K562 (cell line): ENCODE measurements around the gene KCNQ5. TPM values are rescaled to one million over a fixed set of nuclear protein-coding genes. Genes with fewer than 3 reads are reported as not detected.

ENCODE experiments used
- ATAC-seq: fragments of 200-7000 bp; cut with Tn5 transposase; 3 replicates; pipeline ENCODE4 v1.9.1; 2020; ENCODE audit warnings: moderate library complexity
- BruUV-seq: library from RNA; stranded (reverse); fragments of 400-500 nt; replicated peaks from 2 replicates; lab custom pipeline; 2021; lab: Mats Ljungman, UMichigan
- CTCF ChIA-PET: fragments of 300-600 bp; formaldehyde crosslinking; extraction: SDS; loops from one replicate; lab custom pipeline; 2021; ENCODE audit warnings: low intra/inter-chr PET ratio; lab: Yijun Ruan, JAX
- POLR2A ChIA-PET: fragments of 300-600, 350-650 bp; sonication (Branson Sonifier 250); formaldehyde crosslinking; extraction: SDS; loops from one replicate; lab custom pipeline; 2021; ENCODE audit warnings: antibody characterized with exemption, inconsistent platforms; lab: Yijun Ruan, JAX
- DNase-seq, 4 experiments: peaks; one replicate each; pipeline versions ENCODE4 v3.0.0 to v3.0.0-alpha.2; 2011 to 2018; ENCODE audit warnings: low spot score in 3 of 4, mixed read lengths in 3 of 4; ENCODE audit errors: extremely low read depth in 1 of 4
- FAIRE-seq: peaks from 2 replicates; lab custom pipeline; 2011; peaks lifted over from hg19 to GRCh38; lab: Jason Lieb, UNC
- H2AFZ ChIP-seq: 2 replicates; pipeline ENCODE4 v1.6.0; 2011; ENCODE audit warnings: low read depth, low read length, control low read depth, inconsistent platforms
- H3K27ac ChIP-seq: fragments of 200-600 bp; 3 replicates; pipeline ENCODE4 v1.8.0; 2011; ENCODE audit warnings: low read depth, mild to moderate bottlenecking, control low read depth, inconsistent platforms, low read length, moderate library complexity, mixed read lengths; ENCODE audit errors: extremely low read depth
- H3K27me3 ChIP-seq, 2 experiments: fragments of 300-600 bp in 1 of 2; 2 replicates in 1 of 2; 3 replicates in 1 of 2; pipeline versions ENCODE4 v1.6.0 to v1.8.0; 2011; ENCODE audit warnings: inconsistent platforms in 2 of 2, low read length in 2 of 2, mild to moderate bottlenecking in 1 of 2, mixed read lengths in 1 of 2, moderate library complexity in 1 of 2; ENCODE audit not compliant: control insufficient read depth in 2 of 2, insufficient read depth in 2 of 2
- H3K36me3 ChIP-seq: fragments of 300-600 bp; 3 replicates; pipeline ENCODE4 v1.8.0; 2011; ENCODE audit warnings: mild to moderate bottlenecking, low read length, inconsistent platforms; ENCODE audit not compliant: control insufficient read depth, insufficient read depth
- H3K4me1 ChIP-seq, 2 experiments: fragments of 200-600 bp in 1 of 2; replicated peaks in 1 of 2; 2 replicates in 1 of 2; 3 replicates in 1 of 2; pipeline versions ENCODE4 v1.5.1 to v1.8.0; 2011; ENCODE audit warnings: inconsistent platforms in 2 of 2, low read length in 2 of 2, mild to moderate bottlenecking in 1 of 2, mixed read lengths in 1 of 2, moderate library complexity in 1 of 2; ENCODE audit not compliant: control insufficient read depth in 2 of 2, insufficient read depth in 2 of 2
- H3K4me2 ChIP-seq: 2 replicates; pipeline ENCODE4 v1.6.1; 2011; ENCODE audit warnings: low read length, control low read depth, inconsistent platforms, mixed read lengths; ENCODE audit not compliant: insufficient read depth
- H3K4me3 ChIP-seq: fragments of 200-600 bp; sonication (generic), shearing (Covaris generic); 2 replicates; pipeline ENCODE4 v1.5.1; 2016; ENCODE audit warnings: control low read depth, inconsistent platforms
- H3K79me2 ChIP-seq: fragments of 200-600 bp; 3 replicates; pipeline ENCODE4 v1.8.0; 2011; ENCODE audit warnings: low read length, inconsistent platforms; ENCODE audit not compliant: control insufficient read depth, insufficient read depth
- H3K9ac ChIP-seq, 2 experiments: 2 replicates each; pipeline versions ENCODE4 v1.6.0 to v1.6.1; 2011; ENCODE audit warnings: low read depth in 2 of 2, low read length in 2 of 2, control low read depth in 1 of 2, inconsistent platforms in 1 of 2, mild to moderate bottlenecking in 1 of 2, mixed read lengths in 1 of 2; ENCODE audit not compliant: insufficient read depth in 1 of 2
- H3K9me1 ChIP-seq: one replicate; pipeline ENCODE4 v1.6.0; 2011; ENCODE audit warnings: inconsistent platforms, mild to moderate bottlenecking, low read length, moderate library complexity; ENCODE audit not compliant: control insufficient read depth, insufficient read depth
- H3K9me3 ChIP-seq: replicated peaks from 2 replicates; pipeline ENCODE4 v1.5.1; 2011; ENCODE audit warnings: low read depth, low read length, inconsistent platforms; ENCODE audit not compliant: control insufficient read depth, insufficient read depth
- H4K20me1 ChIP-seq: replicated peaks from 2 replicates; pipeline ENCODE4 v1.6.1; 2011; ENCODE audit warnings: low read length, inconsistent platforms, mixed read lengths; ENCODE audit not compliant: control insufficient read depth, insufficient read depth
- GATAD2B ChIP-seq: fragments of 450-650 bp; IDR thresholded peaks from 2 replicates; pipeline ENCODE4 v1.6.1; 2017; ENCODE audit warnings: mild to moderate bottlenecking, borderline replicate concordance
- ILK ChIP-seq: fragments of 450-650 bp; IDR thresholded peaks from 2 replicates; pipeline ENCODE4 v1.6.1; 2016; ENCODE audit warnings: missing genetic modification characterization, low read depth, mild to moderate bottlenecking, missing compliant biosample characterization, moderate library complexity, borderline replicate concordance
- MAFF ChIP-seq: IDR thresholded peaks from 2 replicates; pipeline ENCODE4 v1.6.1; 2012; ENCODE audit warnings: low read length, improper control_type of control experiment
- NR1H2 ChIP-seq: sonication (generic); formaldehyde crosslinking; IDR thresholded peaks from 2 replicates; pipeline ENCODE4 v1.4.0; 2020; ENCODE audit warnings: mild to moderate bottlenecking, missing genetic modification reagents
- SMARCB1 ChIP-seq: IDR thresholded peaks from 2 replicates; pipeline ENCODE4 v1.6.1; 2011; ENCODE audit warnings: improper control_type of control experiment, low read depth; ENCODE audit not compliant: insufficient read length
- TSC22D4 ChIP-seq: fragments of 450-650 bp; IDR thresholded peaks from 2 replicates; pipeline ENCODE4 v1.6.1; 2016; ENCODE audit warnings: missing genetic modification characterization, missing biosample characterization, control low read depth
- ZNF143 ChIP-seq: sonication (generic); formaldehyde crosslinking; IDR thresholded peaks from 2 replicates; pipeline ENCODE4 v1.9.0; 2022; ENCODE audit warnings: mild to moderate bottlenecking, missing genetic modification reagents
- ZNF668 ChIP-seq: fragments of 250-450 bp; sonication (Bioruptor Pico); IDR thresholded peaks from 2 replicates; pipeline ENCODE4 v1.8.0; 2022; ENCODE audit warnings: mild to moderate bottlenecking, inconsistent platforms
- WGBS: fragments of 100-300 bp; shearing (Covaris generic); methylation state at CpG from one replicate; pipeline ENCODE4 v1.1.6; 2016; ENCODE audit warnings: low coverage, mixed read lengths; ENCODE audit not compliant: insufficient coverage; ENCODE audit errors: missing lambda C conversion rate; 5-methylcytosine and 5-hydroxymethylcytosine counted together
- in situ Hi-C: fragments of 300-500 bp; cut with MboI; formaldehyde crosslinking; loops from 4 replicates; pipeline ENCODE4 v1.15.0; 2018; ENCODE audit warnings: inconsistent platforms, mixed read lengths
- intact Hi-C: fragments of 100-400 bp; cut with micrococcal nuclease; formaldehyde crosslinking; loops from 2 replicates; pipeline ENCODE4 v1.14.2; 2022
- polyA plus RNA-seq, 8 experiments: library from polyadenylated mRNA; depleted of rRNA in 4 of 8; stranded (reverse) in 5 of 8; unstranded in 3 of 8; fragments of >200 nt; fragmentation: Nextera tagmentation in 2 of 8; fragmentation: Illumina TruSeq in 1 of 8; extraction: Ambion mirVana in 2 of 8; extraction: Trizol in 1 of 8; gene quantifications; 2 replicates each; pipeline versions ENCODE4 v1.2.1 to v1.2.3, GENCODE V29; 2011 to 2014; ENCODE audit warnings: inconsistent platforms in 1 of 8, missing spikeins in 1 of 8
- total RNA-seq, 7 experiments: library from RNA; depleted of rRNA in 6 of 7; stranded (reverse); fragments of >200 nt in 6 of 7; fragmentation: Illumina TruSeq in 2 of 7; extraction: Trizol in 2 of 7; gene quantifications; 2 replicates each; pipeline versions ENCODE4 v1.2.1 to v1.2.3, GENCODE V29; 2011 to 2021; ENCODE audit warnings: low replicate concordance in 1 of 7
- TF ChIP-seq, protein P1 (sequence below): fragments of 250-450 bp; sonication (Bioruptor Pico); IDR thresholded peaks from 2 replicates; pipeline ENCODE4 v1.8.0; 2022; ENCODE audit warnings: moderate library complexity, mild to moderate bottlenecking, inconsistent platforms
- TF ChIP-seq, protein P2 (sequence below): fragments of 250-450 bp; sonication (Bioruptor Pico); IDR thresholded peaks from 2 replicates; pipeline ENCODE4 v1.8.0; 2021; ENCODE audit warnings: moderate library complexity, mild to moderate bottlenecking, inconsistent platforms
- TF ChIP-seq, protein P3 (sequence below): sonication (generic); formaldehyde crosslinking; IDR thresholded peaks from 2 replicates; pipeline ENCODE4 v1.8.1; 2023; ENCODE audit warnings: mild to moderate bottlenecking, missing genetic modification reagents

KCNQ5 gene
- total and polyA plus RNA-seq, 9 of the 15 experiments (the other 6 are each of a cell fraction or from before 2014, with no cell fraction given): 0.31 to 5.9 (median 2.6) TPM

DNA sequence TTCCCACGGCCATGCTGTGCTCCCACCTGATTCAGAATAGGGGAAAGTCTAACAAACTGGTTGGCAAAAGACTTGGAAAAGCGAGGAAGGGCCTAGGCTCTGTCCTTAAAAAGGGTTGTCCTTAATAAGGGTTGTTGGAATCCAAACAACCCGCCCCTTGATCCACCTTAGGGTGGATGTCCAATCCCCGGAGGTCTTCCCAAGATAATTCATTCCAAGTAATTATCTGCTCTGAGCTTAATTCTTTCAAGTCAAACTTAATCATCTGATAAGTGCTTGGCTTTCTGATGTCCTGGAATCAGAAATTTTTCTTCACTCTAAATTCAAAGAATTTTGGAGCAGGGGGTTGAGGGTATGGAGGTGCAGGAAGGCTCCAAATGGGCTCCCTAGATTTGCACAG is 603.5 kb downstream of the KCNQ5 start, which contains the start of gene KHDC1L:
Gene KHDC1L, minus strand, starts transcription at position 101 of the 400 bp plus-strand sequence. Its CDS starts 88 bp downstream, at position 13.
- H3K4me3 ChIP-seq: no peak within 1 kb of the TSS
- DNase-seq (no peak), FAIRE-seq (no peak), ATAC-seq (no peak)
- H2AFZ ChIP-seq: peak within 1 kb of the TSS; percentile 84
- no peak within 1 kb of the TSS for H3K9ac ChIP-seq
- WGBS: 62% methylated on average over 4 of the region's 4 CpGs
- H3K36me3 ChIP-seq: no peaks in the 10 kb centered on the region
- intact Hi-C loops: no loop called here
- no peaks in the 10 kb centered on the region for H3K9me3 ChIP-seq
- H3K4me1 ChIP-seq: peaks cover 3 to 7% of the 10 kb centered on the region in 2 experiments; a peak in 3 of 5 replicates
- no TSS peak for BruUV-seq
- no peaks in the 10 kb centered on the region for H3K9me1 ChIP-seq
- TF ChIP-seq GATAD2B (no peak), SMARCB1 (no peak), MAFF (no peak), TSC22D4 (tag) (no peak), ZNF143 (no peak), ZNF668 (CRISPR knock-in tag) (no peak), NR1H2 (no peak), ILK (tag) (no peak)
- TF ChIP-seq, protein P1, sequence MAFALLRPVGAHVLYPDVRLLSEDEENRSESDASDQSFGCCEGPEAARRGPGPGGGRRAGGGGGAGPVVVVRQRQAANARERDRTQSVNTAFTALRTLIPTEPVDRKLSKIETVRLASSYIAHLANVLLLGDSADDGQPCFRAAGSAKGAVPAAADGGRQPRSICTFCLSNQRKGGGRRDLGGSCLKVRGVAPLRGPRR (CRISPR knock-in tag): no peak
- TF ChIP-seq, protein P2, sequence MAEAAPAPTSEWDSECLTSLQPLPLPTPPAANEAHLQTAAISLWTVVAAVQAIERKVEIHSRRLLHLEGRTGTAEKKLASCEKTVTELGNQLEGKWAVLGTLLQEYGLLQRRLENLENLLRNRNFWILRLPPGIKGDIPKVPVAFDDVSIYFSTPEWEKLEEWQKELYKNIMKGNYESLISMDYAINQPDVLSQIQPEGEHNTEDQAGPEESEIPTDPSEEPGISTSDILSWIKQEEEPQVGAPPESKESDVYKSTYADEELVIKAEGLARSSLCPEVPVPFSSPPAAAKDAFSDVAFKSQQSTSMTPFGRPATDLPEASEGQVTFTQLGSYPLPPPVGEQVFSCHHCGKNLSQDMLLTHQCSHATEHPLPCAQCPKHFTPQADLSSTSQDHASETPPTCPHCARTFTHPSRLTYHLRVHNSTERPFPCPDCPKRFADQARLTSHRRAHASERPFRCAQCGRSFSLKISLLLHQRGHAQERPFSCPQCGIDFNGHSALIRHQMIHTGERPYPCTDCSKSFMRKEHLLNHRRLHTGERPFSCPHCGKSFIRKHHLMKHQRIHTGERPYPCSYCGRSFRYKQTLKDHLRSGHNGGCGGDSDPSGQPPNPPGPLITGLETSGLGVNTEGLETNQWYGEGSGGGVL (CRISPR knock-in tag): no peak
- TF ChIP-seq, protein P3, sequence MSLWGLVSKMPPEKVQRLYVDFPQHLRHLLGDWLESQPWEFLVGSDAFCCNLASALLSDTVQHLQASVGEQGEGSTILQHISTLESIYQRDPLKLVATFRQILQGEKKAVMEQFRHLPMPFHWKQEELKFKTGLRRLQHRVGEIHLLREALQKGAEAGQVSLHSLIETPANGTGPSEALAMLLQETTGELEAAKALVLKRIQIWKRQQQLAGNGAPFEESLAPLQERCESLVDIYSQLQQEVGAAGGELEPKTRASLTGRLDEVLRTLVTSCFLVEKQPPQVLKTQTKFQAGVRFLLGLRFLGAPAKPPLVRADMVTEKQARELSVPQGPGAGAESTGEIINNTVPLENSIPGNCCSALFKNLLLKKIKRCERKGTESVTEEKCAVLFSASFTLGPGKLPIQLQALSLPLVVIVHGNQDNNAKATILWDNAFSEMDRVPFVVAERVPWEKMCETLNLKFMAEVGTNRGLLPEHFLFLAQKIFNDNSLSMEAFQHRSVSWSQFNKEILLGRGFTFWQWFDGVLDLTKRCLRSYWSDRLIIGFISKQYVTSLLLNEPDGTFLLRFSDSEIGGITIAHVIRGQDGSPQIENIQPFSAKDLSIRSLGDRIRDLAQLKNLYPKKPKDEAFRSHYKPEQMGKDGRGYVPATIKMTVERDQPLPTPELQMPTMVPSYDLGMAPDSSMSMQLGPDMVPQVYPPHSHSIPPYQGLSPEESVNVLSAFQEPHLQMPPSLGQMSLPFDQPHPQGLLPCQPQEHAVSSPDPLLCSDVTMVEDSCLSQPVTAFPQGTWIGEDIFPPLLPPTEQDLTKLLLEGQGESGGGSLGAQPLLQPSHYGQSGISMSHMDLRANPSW: no peak
- no peak within 1 kb of the TSS for H3K27ac ChIP-seq
- in situ Hi-C loops: no loop called here
- ChIA-PET POLR2A (no interaction called here), CTCF (interaction anchor here (0.7 kb wide), 1 partner anchor 1428 kb away, joined by 3 read pairs; no protein-coding TSS in a partner anchor)
- peak within 1 kb of the TSS; percentile 47 for H3K4me2 ChIP-seq
- no peaks in the 10 kb centered on the region for H3K79me2 ChIP-seq
- H3K27me3 ChIP-seq: peaks cover 5 to 13% of the 10 kb centered on the region in 2 experiments; a peak in 3 of 5 replicates
- no peaks in the 10 kb centered on the region for H4K20me1 ChIP-seq
